IMR-90 (cell line): ENCODE data around the gene PNKD. TPM values are rescaled to one million over a fixed set of nuclear protein-coding genes. Genes with fewer than 3 reads are reported as not detected.

Experiments
- ATAC-seq: fragments of 200-7000 bp; cut with Tn5 transposase; 2 replicates; pipeline ENCODE4 v1.9.1; 2020; ENCODE audit warnings: low read depth, mild to moderate bottlenecking, moderate library complexity
- BruUV-seq: library from RNA; stranded (reverse); fragments of 400-500 nt; replicated peaks from 2 replicates; lab custom pipeline; 2021; lab: Mats Ljungman, UMichigan
- CTCF ChIA-PET: fragments of 300-600 bp; formaldehyde crosslinking; extraction: SDS; loops from one replicate; lab custom pipeline; 2021; ENCODE audit warnings: antibody characterized with exemption; lab: Yijun Ruan, JAX
- POLR2A ChIA-PET: fragments of 300-600 bp; sonication (Branson Sonifier 250); formaldehyde crosslinking; loops from one replicate; lab custom pipeline; 2022; ENCODE audit warnings: antibody characterized with exemption; ENCODE audit not compliant: unreplicated experiment; lab: Charles Lee
- DNase-seq: peaks from one replicate; pipeline ENCODE4 v3.0.0; 2013
- H2AFZ ChIP-seq: replicated peaks from 2 replicates; pipeline ENCODE3; 2013; ENCODE audit warnings: low read length, mild to moderate bottlenecking; ENCODE audit not compliant: poor library complexity
- H2AK5ac ChIP-seq: 2 replicates; pipeline ENCODE4 v1.6.1; 2013; ENCODE audit warnings: low read depth, low read length, inconsistent platforms
- H2AK9ac ChIP-seq: replicated peaks from 2 replicates; pipeline ENCODE3; 2013; ENCODE audit warnings: mild to moderate bottlenecking, low read depth, low read length, moderate library complexity; ENCODE audit not compliant: poor library complexity
- H2BK120ac ChIP-seq: 2 replicates; pipeline ENCODE4 v1.6.1; 2013; ENCODE audit warnings: low read depth, low read length, inconsistent platforms
- H2BK15ac ChIP-seq: 3 replicates; pipeline ENCODE4 v1.6.1; 2013; ENCODE audit warnings: low read depth, low read length, inconsistent platforms
- H2BK20ac ChIP-seq: 2 replicates; pipeline ENCODE4 v1.6.1; 2013; ENCODE audit warnings: low read depth, mild to moderate bottlenecking, inconsistent platforms, low read length, moderate library complexity
- H2BK5ac ChIP-seq: 2 replicates; pipeline ENCODE4 v1.6.1; 2013; ENCODE audit warnings: mild to moderate bottlenecking, low read depth, low read length, inconsistent platforms; ENCODE audit not compliant: poor library complexity, severe bottlenecking
- H3K14ac ChIP-seq: replicated peaks from 2 replicates; pipeline ENCODE4 v1.6.1; 2013; ENCODE audit warnings: low read depth, low read length, inconsistent platforms
- H3K18ac ChIP-seq: 2 replicates; pipeline ENCODE4 v1.6.1; 2013; ENCODE audit warnings: low read depth, low read length, control low read depth
- H3K23ac ChIP-seq: 2 replicates; pipeline ENCODE4 v1.6.1; 2013; ENCODE audit warnings: low read depth, low read length, inconsistent platforms
- H3K27ac ChIP-seq: 2 replicates; pipeline ENCODE4 v1.5.1; 2013; ENCODE audit warnings: mild to moderate bottlenecking, control low read depth, low read length; ENCODE audit not compliant: insufficient read depth
- H3K27me3 ChIP-seq: 2 replicates; pipeline ENCODE4 v1.6.1; 2013; ENCODE audit warnings: low read length; ENCODE audit not compliant: control insufficient read depth, insufficient read depth
- H3K36me3 ChIP-seq: 2 replicates; pipeline ENCODE4 v1.6.1; 2013; ENCODE audit warnings: low read length, mixed read lengths; ENCODE audit not compliant: control insufficient read depth, insufficient read depth
- H3K4ac ChIP-seq: 2 replicates; pipeline ENCODE4 v1.6.1; 2013; ENCODE audit warnings: low read depth, low read length, inconsistent platforms
- H3K4me1 ChIP-seq: 2 replicates; pipeline ENCODE4 v1.6.1; 2013; ENCODE audit warnings: low read length, mixed read lengths; ENCODE audit not compliant: control insufficient read depth, insufficient read depth
- H3K4me2 ChIP-seq: 2 replicates; pipeline ENCODE4 v1.6.1; 2013; ENCODE audit warnings: low read depth, mild to moderate bottlenecking, control low read depth, low read length, moderate library complexity
- H3K4me3 ChIP-seq: 2 replicates; pipeline ENCODE4 v1.5.1; 2013; ENCODE audit warnings: low read depth, mild to moderate bottlenecking, control low read depth, low read length, moderate library complexity; ENCODE audit not compliant: insufficient read depth
- H3K56ac ChIP-seq: 2 replicates; pipeline ENCODE4 v1.6.1; 2013; ENCODE audit warnings: low read length, inconsistent platforms; ENCODE audit not compliant: insufficient read depth; ENCODE audit errors: extremely low read depth
- H3K79me1 ChIP-seq, 2 experiments: 2 replicates each; pipeline ENCODE4 v1.6.1; 2013; ENCODE audit warnings: low read length in 2 of 2, inconsistent platforms in 1 of 2, low read depth in 1 of 2
- H3K9ac ChIP-seq: 2 replicates; pipeline ENCODE4 v1.6.1; 2013; ENCODE audit warnings: low read depth, low read length, control low read depth
- H3K9me1 ChIP-seq: 2 replicates; pipeline ENCODE4 v1.6.1; 2013; ENCODE audit warnings: low read length, inconsistent platforms; ENCODE audit not compliant: insufficient read depth
- H3K9me3 ChIP-seq: 2 replicates; pipeline ENCODE4 v1.6.1; 2013; ENCODE audit warnings: low read length; ENCODE audit not compliant: control insufficient read depth, insufficient read depth
- H4K20me1 ChIP-seq: 2 replicates; pipeline ENCODE4 v1.6.1; 2013; ENCODE audit warnings: low read length, inconsistent platforms; ENCODE audit not compliant: insufficient read depth
- H4K5ac ChIP-seq: 2 replicates; pipeline ENCODE4 v1.6.1; 2013; ENCODE audit warnings: mild to moderate bottlenecking, low read depth, low read length, control low read depth
- H4K8ac ChIP-seq, 2 experiments: 2 replicates each; pipeline ENCODE4 v1.6.1; 2013; ENCODE audit warnings: low read depth in 2 of 2, low read length in 2 of 2, control low read depth in 1 of 2, inconsistent platforms in 1 of 2
- H4K91ac ChIP-seq: 2 replicates; pipeline ENCODE4 v1.6.1; 2013; ENCODE audit warnings: low read depth, low read length, inconsistent platforms; ENCODE audit not compliant: insufficient read depth
- FOS ChIP-seq: fragments of 150-350 bp; IDR thresholded peaks from 2 replicates; pipeline ENCODE4 v1.6.1; 2016; ENCODE audit warnings: low read depth, low read length
- MAFK ChIP-seq: IDR thresholded peaks from 2 replicates; pipeline ENCODE4 v1.6.1; 2012; ENCODE audit warnings: low read depth, low read length, improper control_type of control experiment
- RCOR1 ChIP-seq: IDR thresholded peaks from 2 replicates; pipeline ENCODE4 v1.6.1; 2012; ENCODE audit warnings: mild to moderate bottlenecking, low read length, improper control_type of control experiment; ENCODE audit not compliant: insufficient replicate concordance
- WGBS, 2 experiments: methylation state at CpG; one replicate each; pipeline versions ENCODE4 v1.1.5 to v1.1.7; 2013; ENCODE audit warnings: missing lambda C conversion rate in 2 of 2; ENCODE audit not compliant: insufficient read length in 1 of 2; ENCODE audit errors: extremely low coverage in 2 of 2; 5-methylcytosine and 5-hydroxymethylcytosine counted together
- dilution Hi-C: fragments of 300-500 bp; cut with HindIII; formaldehyde crosslinking; loops from one replicate; pipeline ENCODE4 v1.14.3; 2018; ENCODE audit warnings: low sequenced_read_pairs; ENCODE audit not compliant: unreplicated experiment
- in situ Hi-C: fragments of 300-500 bp; cut with MboI; formaldehyde crosslinking; loops from 3 replicates; pipeline ENCODE4 v1.14.3; 2019; ENCODE audit warnings: low sequenced_read_pairs, inconsistent platforms, mixed read lengths
- intact Hi-C: fragments of 100-400 bp; cut with micrococcal nuclease; formaldehyde crosslinking; loops from 2 replicates; pipeline ENCODE4 v1.10.0; 2022
- polyA plus RNA-seq, 3 experiments: library from polyadenylated mRNA; depleted of rRNA; stranded (reverse); fragments of >200 nt; gene quantifications; 2 replicates each; pipeline ENCODE4 v1.2.3, GENCODE V29; 2012; ENCODE audit warnings: low replicate concordance in 1 of 3
- total RNA-seq: library from RNA; depleted of rRNA; stranded (reverse); fragments of >200 nt; gene quantifications from 2 replicates; pipeline ENCODE4 v1.2.3, GENCODE V29; 2012
- TF ChIP-seq, protein P1 (sequence below): conservative IDR thresholded peaks from 2 replicates; pipeline ENCODE4 v1.5.1; 2012; ENCODE audit warnings: mild to moderate bottlenecking, low read depth, low read length, improper control_type of control experiment
- TF ChIP-seq, protein P2 (sequence below): fragments of 150-350 bp; IDR thresholded peaks from 2 replicates; pipeline ENCODE4 v1.6.1; 2017; ENCODE audit warnings: mild to moderate bottlenecking, antibody characterized with exemption, low read length, low read depth

PNKD gene
- total and polyA plus RNA-seq, 2 of the 4 experiments (the other 2 are of a cell fraction), result 19.2 to 68.5 TPM

DNA sequence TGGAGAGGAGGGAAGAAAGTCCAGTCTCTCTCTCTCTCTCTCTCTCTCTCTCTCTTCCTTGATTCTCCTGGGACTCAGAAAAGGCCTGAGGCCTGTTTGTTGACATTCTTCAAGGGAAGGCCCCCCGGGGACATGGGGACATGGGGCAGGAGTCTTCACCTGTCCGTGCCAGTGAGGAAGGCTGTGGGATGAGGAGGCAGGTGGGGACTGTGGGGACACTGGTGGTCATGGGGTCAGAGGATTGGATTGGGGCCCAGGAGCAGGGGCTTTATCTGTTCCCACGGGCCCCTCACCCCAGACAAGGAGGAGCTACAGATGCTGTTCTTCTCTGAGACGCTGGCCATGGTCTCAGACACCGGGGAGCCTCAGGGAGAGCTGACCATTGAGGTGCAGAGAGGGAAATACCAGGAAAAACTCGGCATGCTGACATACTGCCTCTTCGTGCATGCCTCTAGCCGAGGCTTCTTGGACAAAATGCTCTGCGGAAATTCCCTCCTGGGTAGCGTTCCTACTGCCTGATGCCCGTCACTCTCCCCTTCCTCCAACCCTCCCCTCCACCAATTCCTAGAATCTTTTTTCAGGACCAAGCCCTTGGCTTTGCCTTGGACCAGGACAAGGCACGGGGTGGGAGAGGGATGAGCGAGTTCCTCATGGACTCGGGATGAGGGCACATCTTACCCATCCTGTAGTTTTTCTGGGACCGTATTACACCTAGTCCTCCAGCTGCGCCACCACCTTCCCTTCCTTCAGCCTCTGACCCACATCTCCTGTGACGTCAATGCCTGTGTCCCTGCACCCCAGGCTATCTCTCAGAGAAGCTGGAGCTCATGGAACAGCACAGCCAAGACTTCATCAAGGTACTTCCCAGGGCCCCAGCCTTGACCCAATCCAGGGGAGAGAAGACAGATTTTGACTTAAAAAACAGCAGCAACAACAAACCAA, 87.2 kb downstream of the PNKD start:
- no peak for ATAC-seq
- Histone ChIP-seq H2BK15ac (no peak overlapping the region), H4K20me1 (no peaks in the 10 kb centered on the region), H3K4me3 (no peak overlapping the region), H2BK5ac (no peak overlapping the region), H3K9me3 (no peaks in the 10 kb centered on the region), H2BK120ac (no peak overlapping the region), H2AK5ac (no peak overlapping the region), H3K4me1 (peaks cover 2% of the 10 kb centered on the region; the same call in 1 of the 2 replicates), H3K14ac (no peak overlapping the region), H2AK9ac (no peak overlapping the region), H4K5ac (no peak overlapping the region), H3K23ac (no peak overlapping the region), H3K18ac (no peak overlapping the region), H4K91ac (no peak overlapping the region), H3K4ac (no peak overlapping the region), H3K36me3 (no peaks in the 10 kb centered on the region), H3K4me2 (no peak overlapping the region), H3K79me1 (no peaks in the 10 kb centered on the region), H4K8ac (no peak overlapping the region), H2BK20ac (no peak overlapping the region), H3K27ac (no peak overlapping the region), H2AFZ (peak overlapping the region; percentile 78), H3K9ac (no peak overlapping the region), H3K56ac (no peak overlapping the region), H3K27me3 (0 out of 2 replicates have a peak, but pooled peaks cover 2% of the 10 kb centered on the region), H3K9me1 (no peaks in the 10 kb centered on the region)
- dilution Hi-C loops (no loop called here), intact Hi-C loops (no loop called here), in situ Hi-C loops (no loop called here)
- ChIA-PET POLR2A (no interaction called here), CTCF (interaction anchor here (1.0 to 1.3 kb wide), 7 partner anchors 42 to 60 kb away, joined by 3 to 4 read pairs (median 3); no protein-coding TSS in a partner anchor)
- BruUV-seq, result no TSS peak
- 41% methylated on average over 9 of the region's 17 CpGs; no CpG with 5 or more reads in 1 of the 2 experiments for WGBS, 2 experiments
- DNase-seq, result no peak
- TF ChIP-seq, protein P1, sequence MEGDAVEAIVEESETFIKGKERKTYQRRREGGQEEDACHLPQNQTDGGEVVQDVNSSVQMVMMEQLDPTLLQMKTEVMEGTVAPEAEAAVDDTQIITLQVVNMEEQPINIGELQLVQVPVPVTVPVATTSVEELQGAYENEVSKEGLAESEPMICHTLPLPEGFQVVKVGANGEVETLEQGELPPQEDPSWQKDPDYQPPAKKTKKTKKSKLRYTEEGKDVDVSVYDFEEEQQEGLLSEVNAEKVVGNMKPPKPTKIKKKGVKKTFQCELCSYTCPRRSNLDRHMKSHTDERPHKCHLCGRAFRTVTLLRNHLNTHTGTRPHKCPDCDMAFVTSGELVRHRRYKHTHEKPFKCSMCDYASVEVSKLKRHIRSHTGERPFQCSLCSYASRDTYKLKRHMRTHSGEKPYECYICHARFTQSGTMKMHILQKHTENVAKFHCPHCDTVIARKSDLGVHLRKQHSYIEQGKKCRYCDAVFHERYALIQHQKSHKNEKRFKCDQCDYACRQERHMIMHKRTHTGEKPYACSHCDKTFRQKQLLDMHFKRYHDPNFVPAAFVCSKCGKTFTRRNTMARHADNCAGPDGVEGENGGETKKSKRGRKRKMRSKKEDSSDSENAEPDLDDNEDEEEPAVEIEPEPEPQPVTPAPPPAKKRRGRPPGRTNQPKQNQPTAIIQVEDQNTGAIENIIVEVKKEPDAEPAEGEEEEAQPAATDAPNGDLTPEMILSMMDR, result no peak
- no peak for TF ChIP-seq MAFK
- TF ChIP-seq, protein P2, sequence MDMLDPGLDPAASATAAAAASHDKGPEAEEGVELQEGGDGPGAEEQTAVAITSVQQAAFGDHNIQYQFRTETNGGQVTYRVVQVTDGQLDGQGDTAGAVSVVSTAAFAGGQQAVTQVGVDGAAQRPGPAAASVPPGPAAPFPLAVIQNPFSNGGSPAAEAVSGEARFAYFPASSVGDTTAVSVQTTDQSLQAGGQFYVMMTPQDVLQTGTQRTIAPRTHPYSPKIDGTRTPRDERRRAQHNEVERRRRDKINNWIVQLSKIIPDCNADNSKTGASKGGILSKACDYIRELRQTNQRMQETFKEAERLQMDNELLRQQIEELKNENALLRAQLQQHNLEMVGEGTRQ, result no peak
- no peak for TF ChIP-seq RCOR1
- no peak for TF ChIP-seq FOS
